HepG2 (cell line): ENCODE data around the gene FAM228B. TPM values are rescaled to one million over a fixed set of nuclear protein-coding genes. Genes with fewer than 3 reads are reported as not detected.

Experiments
- AGO2 ChIP-seq: fragments of 200-400 bp; formaldehyde crosslinking; optimal IDR thresholded peaks from 2 replicates; pipeline ENCODE3; 2017; ENCODE audit warnings: mild to moderate bottlenecking, low read depth, low read length, moderate library complexity
- ARHGAP35 ChIP-seq: sonication (generic); formaldehyde crosslinking; IDR thresholded peaks from 2 replicates; pipeline ENCODE4 v1.9.0; 2022; ENCODE audit warnings: mild to moderate bottlenecking, inconsistent platforms, moderate library complexity, missing genetic modification reagents, borderline replicate concordance
- ARID3A ChIP-seq: IDR thresholded peaks from 2 replicates; pipeline ENCODE4 v1.6.1; 2012; ENCODE audit warnings: low read depth, low read length, improper control_type of control experiment
- FOXO1 ChIP-seq: sonication (generic); formaldehyde crosslinking; IDR thresholded peaks from 2 replicates; pipeline ENCODE4 v1.4.0; 2020; ENCODE audit warnings: missing genetic modification reagents
- MEIS1 ChIP-seq: sonication (generic); formaldehyde crosslinking; IDR thresholded peaks from 2 replicates; pipeline ENCODE4 v1.9.0; 2021; ENCODE audit warnings: mild to moderate bottlenecking, missing genetic modification reagents, moderate library complexity, borderline replicate concordance
- MLLT10 ChIP-seq: sonication (generic); formaldehyde crosslinking; IDR thresholded peaks from 2 replicates; pipeline ENCODE4 v1.4.0; 2020; ENCODE audit warnings: missing genetic modification reagents
- RNF2 ChIP-seq: fragments of 450-650 bp; conservative IDR thresholded peaks from 2 replicates; pipeline ENCODE4 v1.6.1; 2016; ENCODE audit warnings: low read depth
- SP2 ChIP-seq: sonication (generic); formaldehyde crosslinking; IDR thresholded peaks from 2 replicates; pipeline ENCODE4 v1.5.1; 2020; ENCODE audit warnings: mild to moderate bottlenecking, missing genetic modification reagents
- THYN1 ChIP-seq: sonication (generic); formaldehyde crosslinking; IDR thresholded peaks from 2 replicates; pipeline ENCODE4 v1.8.1; 2023; ENCODE audit warnings: low read depth, mild to moderate bottlenecking, moderate library complexity, missing genetic modification reagents, borderline replicate concordance
- TSC22D2 ChIP-seq: sonication (generic); formaldehyde crosslinking; IDR thresholded peaks from 2 replicates; pipeline ENCODE4 v1.5.1; 2020; ENCODE audit warnings: missing genetic modification reagents, mild to moderate bottlenecking, borderline replicate concordance
- ZFP36L1 ChIP-seq: sonication (generic); formaldehyde crosslinking; IDR thresholded peaks from 2 replicates; pipeline ENCODE4 v1.8.0; 2022; ENCODE audit warnings: mild to moderate bottlenecking, missing genetic modification reagents, moderate library complexity
- ZNF567 ChIP-seq: sonication (generic); formaldehyde crosslinking; IDR thresholded peaks from 2 replicates; pipeline ENCODE4 v1.8.1; 2023; ENCODE audit warnings: mild to moderate bottlenecking, missing genetic modification reagents, borderline replicate concordance
- ZNF75D ChIP-seq: sonication (generic); formaldehyde crosslinking; IDR thresholded peaks from 2 replicates; pipeline ENCODE4 v1.8.1; 2023; ENCODE audit warnings: missing genetic modification reagents, mild to moderate bottlenecking, borderline replicate concordance
- polyA plus RNA-seq, 8 experiments: library from polyadenylated mRNA; depleted of rRNA in 3 of 8; stranded (reverse) in 7 of 8; unstranded in 1 of 8; fragments of >200 nt; fragmentation: Illumina TruSeq in 4 of 8; extraction: Trizol in 4 of 8; gene quantifications; 2 replicates each; pipeline versions ENCODE4 v1.2.1 to v1.2.3, GENCODE V29; 2011 to 2016; ENCODE audit warnings: low read depth in 4 of 8, missing spikeins in 1 of 8, mixed read lengths in 1 of 8; ENCODE audit not compliant: insufficient read depth in 1 of 8
- total RNA-seq, 5 experiments: library from RNA; depleted of rRNA; stranded (reverse); fragments of >200 nt; fragmentation: Illumina TruSeq; extraction: Trizol; gene quantifications; 2 replicates each; pipeline ENCODE4 v1.2.3, GENCODE V29; 2016; ENCODE audit warnings: low read depth in 1 of 5
- TF ChIP-seq, protein P1 (sequence below): sonication (generic); formaldehyde crosslinking; IDR thresholded peaks from 2 replicates; pipeline ENCODE4 v1.4.0; 2020; ENCODE audit warnings: mild to moderate bottlenecking, missing genetic modification reagents
- TF ChIP-seq, protein P2 (sequence below): sonication (generic); formaldehyde crosslinking; conservative IDR thresholded peaks from 2 replicates; pipeline ENCODE4 v1.4.0; 2020; ENCODE audit warnings: missing genetic modification reagents
- TF ChIP-seq, protein P3 (sequence below): sonication (generic); formaldehyde crosslinking; IDR thresholded peaks from 2 replicates; pipeline ENCODE4 v1.5.1; 2020; ENCODE audit warnings: mild to moderate bottlenecking, missing genetic modification reagents, moderate library complexity
- TF ChIP-seq, protein P4 (sequence below): sonication (generic); formaldehyde crosslinking; IDR thresholded peaks from 2 replicates; pipeline ENCODE4 v1.8.0; 2022; ENCODE audit warnings: mild to moderate bottlenecking, missing genetic modification reagents; ENCODE audit not compliant: insufficient replicate concordance

Gene FAM228B
- total and polyA plus RNA-seq, 2 of the 13 experiments (the other 11 are each of a cell fraction or from before 2014, with no cell fraction given) = 0.79 to 1.1 TPM

- TF ChIP-seq, protein P1, sequence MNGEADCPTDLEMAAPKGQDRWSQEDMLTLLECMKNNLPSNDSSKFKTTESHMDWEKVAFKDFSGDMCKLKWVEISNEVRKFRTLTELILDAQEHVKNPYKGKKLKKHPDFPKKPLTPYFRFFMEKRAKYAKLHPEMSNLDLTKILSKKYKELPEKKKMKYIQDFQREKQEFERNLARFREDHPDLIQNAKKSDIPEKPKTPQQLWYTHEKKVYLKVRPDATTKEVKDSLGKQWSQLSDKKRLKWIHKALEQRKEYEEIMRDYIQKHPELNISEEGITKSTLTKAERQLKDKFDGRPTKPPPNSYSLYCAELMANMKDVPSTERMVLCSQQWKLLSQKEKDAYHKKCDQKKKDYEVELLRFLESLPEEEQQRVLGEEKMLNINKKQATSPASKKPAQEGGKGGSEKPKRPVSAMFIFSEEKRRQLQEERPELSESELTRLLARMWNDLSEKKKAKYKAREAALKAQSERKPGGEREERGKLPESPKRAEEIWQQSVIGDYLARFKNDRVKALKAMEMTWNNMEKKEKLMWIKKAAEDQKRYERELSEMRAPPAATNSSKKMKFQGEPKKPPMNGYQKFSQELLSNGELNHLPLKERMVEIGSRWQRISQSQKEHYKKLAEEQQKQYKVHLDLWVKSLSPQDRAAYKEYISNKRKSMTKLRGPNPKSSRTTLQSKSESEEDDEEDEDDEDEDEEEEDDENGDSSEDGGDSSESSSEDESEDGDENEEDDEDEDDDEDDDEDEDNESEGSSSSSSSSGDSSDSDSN (CRISPR knock-in tag) = peak; percentile 95
- TF ChIP-seq SP2 (peak; percentile 89), ZFP36L1 (CRISPR knock-in tag) (0 out of 2 replicates have a peak, but pooled peaks have one; percentile 51), FOXO1 (CRISPR knock-in tag) (peak; percentile 9; the same call in 1 of the 2 replicates), MLLT10 (CRISPR knock-in tag) (no peak), MEIS1 (CRISPR knock-in tag) (peak; percentile 88; the same call in 1 of the 2 replicates), AGO2 (peak; percentile 76), RNF2 (peak; percentile 84), ARID3A (no peak), ARHGAP35 (CRISPR knock-in tag) (peak; percentile 70), ZNF75D (CRISPR knock-in tag) (0 out of 2 replicates have a peak, but pooled peaks have one; percentile 74), ZNF567 (no peak), THYN1 (CRISPR knock-in tag) (no peak), TSC22D2 (CRISPR knock-in tag) (peak; percentile 90)
- TF ChIP-seq, protein P2, sequence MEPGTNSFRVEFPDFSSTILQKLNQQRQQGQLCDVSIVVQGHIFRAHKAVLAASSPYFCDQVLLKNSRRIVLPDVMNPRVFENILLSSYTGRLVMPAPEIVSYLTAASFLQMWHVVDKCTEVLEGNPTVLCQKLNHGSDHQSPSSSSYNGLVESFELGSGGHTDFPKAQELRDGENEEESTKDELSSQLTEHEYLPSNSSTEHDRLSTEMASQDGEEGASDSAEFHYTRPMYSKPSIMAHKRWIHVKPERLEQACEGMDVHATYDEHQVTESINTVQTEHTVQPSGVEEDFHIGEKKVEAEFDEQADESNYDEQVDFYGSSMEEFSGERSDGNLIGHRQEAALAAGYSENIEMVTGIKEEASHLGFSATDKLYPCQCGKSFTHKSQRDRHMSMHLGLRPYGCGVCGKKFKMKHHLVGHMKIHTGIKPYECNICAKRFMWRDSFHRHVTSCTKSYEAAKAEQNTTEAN = peak; percentile 30; the same call in 1 of the 2 replicates
- TF ChIP-seq, protein P3, sequence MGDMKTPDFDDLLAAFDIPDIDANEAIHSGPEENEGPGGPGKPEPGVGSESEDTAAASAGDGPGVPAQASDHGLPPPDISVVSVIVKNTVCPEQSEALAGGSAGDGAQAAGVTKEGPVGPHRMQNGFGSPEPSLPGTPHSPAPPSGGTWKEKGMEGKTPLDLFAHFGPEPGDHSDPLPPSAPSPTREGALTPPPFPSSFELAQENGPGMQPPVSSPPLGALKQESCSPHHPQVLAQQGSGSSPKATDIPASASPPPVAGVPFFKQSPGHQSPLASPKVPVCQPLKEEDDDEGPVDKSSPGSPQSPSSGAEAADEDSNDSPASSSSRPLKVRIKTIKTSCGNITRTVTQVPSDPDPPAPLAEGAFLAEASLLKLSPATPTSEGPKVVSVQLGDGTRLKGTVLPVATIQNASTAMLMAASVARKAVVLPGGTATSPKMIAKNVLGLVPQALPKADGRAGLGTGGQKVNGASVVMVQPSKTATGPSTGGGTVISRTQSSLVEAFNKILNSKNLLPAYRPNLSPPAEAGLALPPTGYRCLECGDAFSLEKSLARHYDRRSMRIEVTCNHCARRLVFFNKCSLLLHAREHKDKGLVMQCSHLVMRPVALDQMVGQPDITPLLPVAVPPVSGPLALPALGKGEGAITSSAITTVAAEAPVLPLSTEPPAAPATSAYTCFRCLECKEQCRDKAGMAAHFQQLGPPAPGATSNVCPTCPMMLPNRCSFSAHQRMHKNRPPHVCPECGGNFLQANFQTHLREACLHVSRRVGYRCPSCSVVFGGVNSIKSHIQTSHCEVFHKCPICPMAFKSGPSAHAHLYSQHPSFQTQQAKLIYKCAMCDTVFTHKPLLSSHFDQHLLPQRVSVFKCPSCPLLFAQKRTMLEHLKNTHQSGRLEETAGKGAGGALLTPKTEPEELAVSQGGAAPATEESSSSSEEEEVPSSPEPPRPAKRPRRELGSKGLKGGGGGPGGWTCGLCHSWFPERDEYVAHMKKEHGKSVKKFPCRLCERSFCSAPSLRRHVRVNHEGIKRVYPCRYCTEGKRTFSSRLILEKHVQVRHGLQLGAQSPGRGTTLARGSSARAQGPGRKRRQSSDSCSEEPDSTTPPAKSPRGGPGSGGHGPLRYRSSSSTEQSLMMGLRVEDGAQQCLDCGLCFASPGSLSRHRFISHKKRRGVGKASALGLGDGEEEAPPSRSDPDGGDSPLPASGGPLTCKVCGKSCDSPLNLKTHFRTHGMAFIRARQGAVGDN (CRISPR knock-in tag) = peak; percentile 97
- TF ChIP-seq, protein P4, sequence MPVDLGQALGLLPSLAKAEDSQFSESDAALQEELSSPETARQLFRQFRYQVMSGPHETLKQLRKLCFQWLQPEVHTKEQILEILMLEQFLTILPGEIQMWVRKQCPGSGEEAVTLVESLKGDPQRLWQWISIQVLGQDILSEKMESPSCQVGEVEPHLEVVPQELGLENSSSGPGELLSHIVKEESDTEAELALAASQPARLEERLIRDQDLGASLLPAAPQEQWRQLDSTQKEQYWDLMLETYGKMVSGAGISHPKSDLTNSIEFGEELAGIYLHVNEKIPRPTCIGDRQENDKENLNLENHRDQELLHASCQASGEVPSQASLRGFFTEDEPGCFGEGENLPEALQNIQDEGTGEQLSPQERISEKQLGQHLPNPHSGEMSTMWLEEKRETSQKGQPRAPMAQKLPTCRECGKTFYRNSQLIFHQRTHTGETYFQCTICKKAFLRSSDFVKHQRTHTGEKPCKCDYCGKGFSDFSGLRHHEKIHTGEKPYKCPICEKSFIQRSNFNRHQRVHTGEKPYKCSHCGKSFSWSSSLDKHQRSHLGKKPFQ = no peak
These were observed at the start of gene FAM228B, which contains the start of gene PFN4 (continued) for GRCh38 chr2:24123195-24123921.
